ENCODE results near the gene STX1B.

The STX1B gene

GRCh38 chr16:30969246-30969842 lies 41.1 kb downstream of the STX1B start:
- DNase-seq (ENCODE audit: extremely low read depth, low read depth): no peak
- no peak overlapping the region for H3K4me3 ChIP-seq (replicated peaks; ENCODE audit: low read depth, low read length)
- TF ChIP-seq CTCF (IDR thresholded peaks at IDR 0.05; ENCODE audit: low read depth, low read length, missing control alignments): no peak

DNA sequence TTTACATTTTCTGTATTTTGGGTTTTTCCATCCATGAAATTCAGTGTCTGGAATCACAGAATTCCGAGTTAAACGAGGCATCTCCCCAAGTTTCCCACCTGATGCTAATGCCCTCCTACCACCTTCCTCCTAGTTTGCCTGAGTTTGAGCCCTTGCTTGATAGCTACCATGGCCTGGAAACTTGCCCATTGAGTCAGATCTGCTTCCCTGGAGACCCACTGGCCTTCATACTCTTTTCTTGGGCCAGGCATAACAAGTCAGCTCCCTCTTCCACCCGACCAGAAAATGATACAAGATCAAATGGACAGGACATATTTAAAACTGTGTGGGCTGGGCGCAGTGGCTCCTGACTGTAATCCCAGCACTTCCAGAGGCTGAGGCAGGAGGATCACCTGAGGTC lies 42.6 kb downstream of the STX1B start:
- no peak for DNase-seq (ENCODE audit: extremely low read depth, low read depth)
- no peak for TF ChIP-seq CTCF (IDR thresholded peaks at IDR 0.05; ENCODE audit: low read depth, low read length, missing control alignments)
- H3K4me3 ChIP-seq (replicated peaks; ENCODE audit: low read depth, low read length): no peak overlapping the region

DNA sequence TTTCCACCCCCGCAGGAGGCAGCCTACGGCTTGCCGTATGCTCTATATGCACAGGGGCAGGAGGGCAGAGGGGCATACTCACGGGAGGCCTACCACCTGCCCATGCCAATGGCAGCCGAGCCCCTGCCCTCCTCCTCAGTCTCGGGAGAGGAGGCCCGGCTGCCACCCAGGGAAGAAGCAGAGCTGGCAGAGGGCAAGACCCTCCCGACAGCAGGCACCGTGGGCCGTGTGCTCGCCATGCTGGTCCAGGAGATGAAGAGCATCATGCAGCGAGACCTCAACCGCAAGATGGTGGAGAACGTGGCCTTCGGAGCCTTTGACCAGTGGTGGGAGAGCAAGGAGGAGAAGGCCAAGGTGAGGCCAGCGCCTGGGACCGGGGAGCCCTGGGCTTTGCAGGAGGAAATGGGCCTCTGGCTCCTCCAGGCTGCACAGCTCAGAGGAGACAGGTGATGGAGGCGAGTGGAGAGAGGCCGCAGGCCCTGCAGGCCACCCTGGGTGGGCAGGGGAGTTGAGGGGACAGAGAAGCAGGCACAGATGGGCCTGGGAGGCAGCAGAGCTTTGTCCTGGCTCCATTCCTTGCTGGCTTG lies 44.3 kb downstream of the STX1B start:
- no peak for TF ChIP-seq CTCF (IDR thresholded peaks at IDR 0.05; ENCODE audit: low read depth, low read length, missing control alignments)
- DNase-seq (ENCODE audit: extremely low read depth, low read depth): no peak
- H3K4me3 ChIP-seq (replicated peaks; ENCODE audit: low read depth, low read length): no peak overlapping the region

DNA sequence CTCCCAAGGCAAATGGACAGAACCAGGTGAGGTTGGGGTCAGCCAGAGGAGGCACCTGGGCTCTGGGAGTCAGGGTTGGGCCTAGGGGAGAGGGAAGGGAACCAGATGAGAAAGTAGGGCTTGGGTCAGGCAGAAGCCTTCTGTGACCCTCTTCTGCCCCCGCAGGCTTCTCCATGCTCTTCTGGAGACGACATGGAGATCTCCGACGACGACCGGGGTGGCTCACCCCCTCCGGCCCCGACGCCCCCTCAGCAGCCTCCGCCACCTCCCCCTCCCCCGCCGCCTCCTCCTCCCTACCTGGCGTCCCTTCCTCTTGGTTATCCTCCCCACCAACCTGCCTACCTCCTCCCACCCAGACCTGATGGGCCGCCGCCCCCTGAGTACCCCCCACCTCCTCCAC lies 45.0 kb downstream of the STX1B start:
- DNase-seq (ENCODE audit: extremely low read depth, low read depth): no peak

GRCh38 chr16:30964574-30965226 lies 45.7 kb downstream of the STX1B start:
- DNase-seq (ENCODE audit: extremely low read depth, low read depth): no peak
- H3K4me3 ChIP-seq (replicated peaks; ENCODE audit: low read depth, low read length): no peak overlapping the region
- no peak for TF ChIP-seq CTCF (IDR thresholded peaks at IDR 0.05; ENCODE audit: low read depth, low read length, missing control alignments)

More for the DNA sequence above, 45.0 kb downstream of the STX1B start:
- no peak for TF ChIP-seq CTCF (IDR thresholded peaks at IDR 0.05; ENCODE audit: low read depth, low read length, missing control alignments)
- H3K4me3 ChIP-seq (replicated peaks; ENCODE audit: low read depth, low read length): no peak overlapping the region

DNA sequence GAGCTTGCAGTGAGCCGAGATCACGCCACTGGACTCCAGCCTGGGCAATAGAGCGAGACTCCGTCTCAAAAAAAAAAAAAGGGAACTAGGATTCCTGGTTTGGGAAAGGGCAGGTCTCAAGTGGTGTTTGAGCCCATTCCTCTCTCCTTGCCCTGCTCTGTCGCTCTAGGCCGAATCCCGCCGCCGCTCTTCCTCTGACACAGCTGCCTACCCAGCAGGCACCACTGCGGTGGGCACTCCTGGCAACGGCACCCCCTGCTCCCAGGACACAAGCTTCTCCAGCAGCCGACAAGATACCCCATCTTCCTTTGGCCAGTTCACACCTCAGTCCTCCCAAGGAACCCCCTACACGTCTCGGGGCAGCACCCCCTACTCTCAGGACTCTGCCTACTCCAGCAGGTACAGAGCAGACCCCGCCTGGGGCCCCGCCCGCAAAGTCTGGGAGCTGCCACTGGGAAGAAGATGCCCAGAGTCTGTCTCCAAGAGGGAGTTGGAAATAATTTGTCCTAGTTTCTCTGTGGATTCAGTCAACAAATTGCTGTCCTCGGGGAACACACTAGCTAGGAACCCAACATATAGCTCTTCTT lies 46.4 kb downstream of the STX1B start:
- no peak for TF ChIP-seq CTCF (IDR thresholded peaks at IDR 0.05; ENCODE audit: low read depth, low read length, missing control alignments)
- no peak for DNase-seq (ENCODE audit: extremely low read depth, low read depth)
- H3K4me3 ChIP-seq (replicated peaks; ENCODE audit: low read depth, low read length): no peak overlapping the region

All from HFF-Myc (cell line).